ENCODE measurements around the gene PDE6A. TPM values are rescaled to one million over a fixed set of nuclear protein-coding genes. Genes with fewer than 3 reads are reported as not detected.

PDE6A gene
- total and polyA plus RNA-seq, 7 experiments from 2014 or later = 0.11 TPM; not detected in 6

DNA sequence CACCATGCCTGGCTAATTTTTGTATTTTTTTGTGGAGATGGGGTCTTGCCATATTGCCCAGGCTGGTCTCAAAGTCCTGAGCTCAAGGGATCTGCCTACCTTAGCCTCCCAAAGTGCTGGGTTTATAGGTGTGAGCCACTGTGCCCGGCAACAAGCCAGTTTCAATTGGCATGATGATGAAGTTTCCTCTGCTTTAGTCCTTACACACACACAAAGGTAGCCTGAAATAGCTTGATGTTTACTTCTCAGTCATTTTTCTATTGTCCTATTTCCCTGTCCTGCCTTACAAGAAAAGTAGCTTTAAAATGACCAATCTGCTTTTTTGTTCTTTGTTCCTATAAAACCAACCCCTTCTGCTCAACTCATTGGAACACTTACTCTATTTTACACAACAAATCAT is 33.6 kb downstream of the PDE6A start:
- Histone ChIP-seq H3K27me3 (ENCODE audit: control insufficient read depth in 2 of 2, insufficient read depth in 2 of 2, low read length in 2 of 2) (peaks cover 0 to 3% of the 10 kb centered on the region in 2 donors), H3K4me1 (ENCODE audit: control insufficient read depth in 2 of 2, insufficient read depth in 2 of 2, low read length in 2 of 2) (no peaks in the 10 kb centered on the region), H3K36me3 (ENCODE audit: control insufficient read depth in 2 of 3, insufficient read depth in 3 of 3, low read length in 3 of 3) (no peaks in the 10 kb centered on the region), H3K4me3 (ENCODE audit: low read length) (no peak overlapping the region), H3K27ac (ENCODE audit: low read depth, low read length) (no peak overlapping the region), H3K9me3 (ENCODE audit: control insufficient read depth in 2 of 3, low read length in 3 of 3) (no peaks in the 10 kb centered on the region)
- Mint-ChIP-seq H3K27ac (no peak overlapping the region), H3K4me3 (no peak overlapping the region), H3K4me1 (no peaks in the 10 kb centered on the region), H3K27me3 (peaks cover 0 to 31% (median 11%) of the 10 kb centered on the region in 5 donors), H3K36me3 (no peaks in the 10 kb centered on the region), H3K9me3 (no peaks in the 10 kb centered on the region)
- intact Hi-C loops (cut with micrococcal nuclease) = no loop called here
- DNase-seq (no peak), ATAC-seq (no peak)
- CTCF ChIA-PET = no interaction called here
- POLR2A ChIA-PET = no interaction called here

DNA sequence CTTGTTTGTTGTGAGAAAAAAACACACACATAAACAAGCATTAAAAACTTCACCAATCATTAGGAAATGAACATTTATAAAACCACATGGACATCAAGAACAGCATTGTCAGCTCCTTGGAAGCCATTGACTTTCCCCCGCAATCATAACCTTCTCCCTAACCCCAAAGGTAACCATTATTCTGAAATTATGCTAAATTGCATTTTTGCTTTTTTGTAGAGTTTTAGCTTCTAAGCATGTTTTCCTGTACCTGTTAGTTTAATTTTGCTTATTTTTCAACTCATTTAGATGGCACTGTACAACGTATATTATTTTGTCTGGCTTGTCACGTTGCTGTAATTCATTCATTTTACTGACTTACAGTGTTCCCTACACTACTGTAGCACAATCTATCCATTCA is 36.8 kb downstream of the PDE6A start:
- H3K27ac ChIP-seq (ENCODE audit: low read depth, low read length) = no peak overlapping the region
- no peaks in the 10 kb centered on the region for H3K36me3 ChIP-seq (ENCODE audit: control insufficient read depth in 2 of 3, insufficient read depth in 3 of 3, low read length in 3 of 3)
- CTCF ChIA-PET = no interaction called here
- Mint-ChIP-seq H3K4me1 (peaks cover 0 to 5% (median 0%) of the 10 kb centered on the region in 7 donors), H3K4me3 (no peak overlapping the region), H3K9me3 (no peaks in the 10 kb centered on the region), H3K36me3 (no peaks in the 10 kb centered on the region), H3K27ac (no peak overlapping the region), H3K27me3 (peaks cover 0 to 40% (median 16%) of the 10 kb centered on the region in 5 donors)
- H3K9me3 ChIP-seq (ENCODE audit: control insufficient read depth in 2 of 3, low read length in 3 of 3) = no peaks in the 10 kb centered on the region
- intact Hi-C loops (cut with micrococcal nuclease) = no loop called here
- no peak overlapping the region for H3K4me3 ChIP-seq (ENCODE audit: low read length)
- peaks cover 0 to 3% of the 10 kb centered on the region in 2 donors for H3K27me3 ChIP-seq (ENCODE audit: control insufficient read depth in 2 of 2, insufficient read depth in 2 of 2, low read length in 2 of 2)
- no peaks in the 10 kb centered on the region for H3K4me1 ChIP-seq (ENCODE audit: control insufficient read depth in 2 of 2, insufficient read depth in 2 of 2, low read length in 2 of 2)
- ATAC-seq = no peak
- POLR2A ChIA-PET = no interaction called here
- no peak for DNase-seq

DNA sequence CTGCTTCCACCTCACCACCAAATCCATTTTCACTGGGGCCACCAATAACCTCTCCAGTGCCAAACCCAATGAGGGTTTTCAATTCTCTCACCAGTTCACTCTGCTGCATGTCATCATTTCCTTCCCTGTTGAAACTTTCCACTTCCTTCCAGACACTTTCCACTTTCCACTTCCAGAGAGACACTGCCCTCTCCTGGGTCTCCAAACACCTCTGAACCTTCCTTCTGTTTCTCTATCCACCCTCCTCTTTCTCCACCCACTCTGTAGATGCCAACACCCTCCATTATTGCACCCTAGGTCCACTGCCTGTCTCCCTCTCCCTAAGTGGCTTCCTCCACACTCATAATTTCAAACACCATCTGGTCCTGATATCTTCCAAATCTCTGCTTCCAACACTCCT is 39.6 kb downstream of the PDE6A start:
- CTCF ChIA-PET = no interaction called here

DNA sequence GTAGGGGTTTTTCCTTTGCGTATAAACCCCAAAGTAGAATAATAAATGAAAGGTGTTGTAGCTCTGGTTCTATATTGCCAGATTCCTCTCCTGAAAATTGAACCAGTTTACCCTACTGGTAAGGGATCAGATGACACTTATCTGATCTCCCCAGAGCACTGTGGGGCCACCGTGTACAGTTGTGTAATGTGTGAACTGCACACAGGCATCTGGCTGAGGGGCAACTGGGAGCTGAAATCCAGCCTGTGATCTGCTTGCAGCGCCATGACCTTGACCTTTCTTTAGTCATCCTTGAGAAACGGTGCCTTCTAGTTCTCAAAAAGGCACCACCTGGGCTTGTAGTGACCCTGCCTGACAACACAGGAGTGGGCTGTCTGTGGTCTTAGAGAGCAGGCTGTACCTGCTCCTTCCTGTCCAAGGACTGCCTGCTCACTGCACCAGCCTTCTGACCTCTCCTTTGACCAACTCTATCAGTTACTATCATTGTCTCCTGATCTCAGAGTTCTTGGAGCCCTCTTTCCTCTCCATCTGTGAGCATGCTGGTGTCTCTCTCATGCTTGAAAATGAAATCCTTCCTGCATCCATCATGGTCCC is 40.2 kb downstream of the PDE6A start:
- ChIA-PET CTCF (no interaction called here), POLR2A (no interaction called here)
- ATAC-seq = no peak
- Histone ChIP-seq H3K9me3 (ENCODE audit: control insufficient read depth in 2 of 3, low read length in 3 of 3) (no peaks in the 10 kb centered on the region), H3K4me3 (ENCODE audit: low read length) (no peak overlapping the region), H3K27ac (ENCODE audit: low read depth, low read length) (no peak overlapping the region), H3K36me3 (ENCODE audit: control insufficient read depth in 2 of 3, insufficient read depth in 3 of 3, low read length in 3 of 3) (no peaks in the 10 kb centered on the region), H3K4me1 (ENCODE audit: control insufficient read depth in 2 of 2, insufficient read depth in 2 of 2, low read length in 2 of 2) (no peaks in the 10 kb centered on the region), H3K27me3 (ENCODE audit: control insufficient read depth in 2 of 2, insufficient read depth in 2 of 2, low read length in 2 of 2) (no peaks in the 10 kb centered on the region)
- Mint-ChIP-seq H3K4me3 (no peak overlapping the region), H3K27me3 (peaks cover 0 to 23% (median 13%) of the 10 kb centered on the region in 5 donors), H3K36me3 (no peaks in the 10 kb centered on the region), H3K9me3 (no peaks in the 10 kb centered on the region), H3K27ac (no peak overlapping the region), H3K4me1 (peaks cover 0 to 5% (median 0%) of the 10 kb centered on the region in 7 donors)
- intact Hi-C loops (cut with micrococcal nuclease) = no loop called here
- DNase-seq = no peak

More for the DNA sequence above, 39.6 kb downstream of the PDE6A start:
- H3K36me3 ChIP-seq (ENCODE audit: control insufficient read depth in 2 of 3, insufficient read depth in 3 of 3, low read length in 3 of 3) = no peaks in the 10 kb centered on the region
- no peak overlapping the region for H3K4me3 Mint-ChIP-seq
- no peaks in the 10 kb centered on the region for H3K27me3 ChIP-seq (ENCODE audit: control insufficient read depth in 2 of 2, insufficient read depth in 2 of 2, low read length in 2 of 2)
- peaks cover 0 to 25% (median 14%) of the 10 kb centered on the region in 5 donors for H3K27me3 Mint-ChIP-seq
- H3K9me3 ChIP-seq (ENCODE audit: control insufficient read depth in 2 of 3, low read length in 3 of 3) = no peaks in the 10 kb centered on the region
- H3K4me1 ChIP-seq (ENCODE audit: control insufficient read depth in 2 of 2, insufficient read depth in 2 of 2, low read length in 2 of 2) = no peaks in the 10 kb centered on the region
- DNase-seq = no peak
- POLR2A ChIA-PET = no interaction called here
- no peak overlapping the region for H3K27ac ChIP-seq (ENCODE audit: low read depth, low read length)
- no peak overlapping the region for H3K4me3 ChIP-seq (ENCODE audit: low read length)
- no peak overlapping the region for H3K27ac Mint-ChIP-seq
- no peaks in the 10 kb centered on the region for H3K9me3 Mint-ChIP-seq
- intact Hi-C loops (cut with micrococcal nuclease) = no loop called here
- peaks cover 0 to 5% (median 0%) of the 10 kb centered on the region in 7 donors for H3K4me1 Mint-ChIP-seq
- ATAC-seq = no peak
- H3K36me3 Mint-ChIP-seq = no peaks in the 10 kb centered on the region

DNA sequence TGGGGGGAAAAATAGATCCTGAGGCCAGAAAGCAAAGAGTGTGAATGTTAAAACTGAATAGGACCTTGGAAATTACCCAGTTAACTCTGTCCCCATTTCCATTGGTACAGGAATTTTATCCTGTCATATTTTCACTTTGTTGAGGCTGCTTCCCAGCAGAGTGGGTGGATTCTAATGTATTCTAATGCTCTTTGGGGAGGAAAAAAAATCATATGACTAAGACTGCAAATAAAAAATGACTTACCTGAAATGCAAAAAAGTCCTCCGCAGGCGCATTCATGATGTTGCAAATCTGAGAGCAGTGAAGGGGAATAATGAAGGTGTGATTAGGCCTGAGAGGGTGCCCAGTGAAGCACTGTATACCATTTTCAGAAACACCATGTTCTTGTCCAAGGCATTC is 41.2 kb downstream of the PDE6A start:
- Mint-ChIP-seq H3K27me3 (peaks cover 0 to 18% (median 13%) of the 10 kb centered on the region in 5 donors), H3K4me3 (no peak overlapping the region), H3K36me3 (no peaks in the 10 kb centered on the region), H3K4me1 (peaks cover 0 to 5% (median 0%) of the 10 kb centered on the region in 7 donors), H3K9me3 (no peaks in the 10 kb centered on the region), H3K27ac (no peak overlapping the region)
- Histone ChIP-seq H3K36me3 (ENCODE audit: control insufficient read depth in 2 of 3, insufficient read depth in 3 of 3, low read length in 3 of 3) (no peaks in the 10 kb centered on the region), H3K27ac (ENCODE audit: low read depth, low read length) (no peak overlapping the region), H3K4me1 (ENCODE audit: control insufficient read depth in 2 of 2, insufficient read depth in 2 of 2, low read length in 2 of 2) (no peaks in the 10 kb centered on the region), H3K9me3 (ENCODE audit: control insufficient read depth in 2 of 3, low read length in 3 of 3) (no peaks in the 10 kb centered on the region), H3K27me3 (ENCODE audit: control insufficient read depth in 2 of 2, insufficient read depth in 2 of 2, low read length in 2 of 2) (no peaks in the 10 kb centered on the region), H3K4me3 (ENCODE audit: low read length) (no peak overlapping the region)
- ATAC-seq (no peak), DNase-seq (no peak)
- intact Hi-C loops (cut with micrococcal nuclease) = no loop called here
- POLR2A ChIA-PET = no interaction called here
- CTCF ChIA-PET = interaction anchor here (0.7 kb wide), 1 partner anchor 166 kb away, joined by 3 read pairs; no protein-coding TSS in a partner anchor

DNA sequence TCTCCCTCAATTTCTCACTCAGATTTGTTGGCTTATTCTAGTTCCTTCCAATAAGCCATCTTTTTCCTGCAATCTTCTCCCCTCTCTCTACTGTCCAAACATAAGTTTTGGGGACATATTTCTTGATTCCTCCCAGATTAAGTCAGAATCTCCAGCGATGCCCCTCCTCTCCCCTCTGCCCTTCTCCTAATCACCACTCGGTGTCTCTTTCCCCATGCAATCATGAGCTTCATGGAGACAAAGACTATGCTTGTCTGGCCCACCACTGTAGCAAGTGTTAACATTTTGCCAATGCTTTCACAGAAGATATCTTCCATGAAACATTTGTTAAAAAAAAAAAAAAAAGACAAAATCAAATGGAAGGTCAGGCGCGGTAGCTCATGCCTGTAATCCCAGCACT is 42.4 kb downstream of the PDE6A start:
- intact Hi-C loops (cut with micrococcal nuclease) = no loop called here
- ChIA-PET CTCF (no interaction called here), POLR2A (no interaction called here)
- Mint-ChIP-seq H3K27ac (no peak overlapping the region), H3K9me3 (no peaks in the 10 kb centered on the region), H3K4me1 (peaks cover 0 to 5% (median 0%) of the 10 kb centered on the region in 7 donors), H3K27me3 (peaks cover 0 to 17% (median 10%) of the 10 kb centered on the region in 5 donors), H3K4me3 (no peak overlapping the region), H3K36me3 (no peaks in the 10 kb centered on the region)
- Histone ChIP-seq H3K27me3 (ENCODE audit: control insufficient read depth in 2 of 2, insufficient read depth in 2 of 2, low read length in 2 of 2) (no peaks in the 10 kb centered on the region), H3K9me3 (ENCODE audit: control insufficient read depth in 2 of 3, low read length in 3 of 3) (no peaks in the 10 kb centered on the region), H3K4me3 (ENCODE audit: low read length) (no peak overlapping the region), H3K27ac (ENCODE audit: low read depth, low read length) (no peak overlapping the region), H3K4me1 (ENCODE audit: control insufficient read depth in 2 of 2, insufficient read depth in 2 of 2, low read length in 2 of 2) (no peaks in the 10 kb centered on the region), H3K36me3 (ENCODE audit: control insufficient read depth in 2 of 3, insufficient read depth in 3 of 3, low read length in 3 of 3) (no peaks in the 10 kb centered on the region)
- DNase-seq (no peak), ATAC-seq (no peak)

DNA sequence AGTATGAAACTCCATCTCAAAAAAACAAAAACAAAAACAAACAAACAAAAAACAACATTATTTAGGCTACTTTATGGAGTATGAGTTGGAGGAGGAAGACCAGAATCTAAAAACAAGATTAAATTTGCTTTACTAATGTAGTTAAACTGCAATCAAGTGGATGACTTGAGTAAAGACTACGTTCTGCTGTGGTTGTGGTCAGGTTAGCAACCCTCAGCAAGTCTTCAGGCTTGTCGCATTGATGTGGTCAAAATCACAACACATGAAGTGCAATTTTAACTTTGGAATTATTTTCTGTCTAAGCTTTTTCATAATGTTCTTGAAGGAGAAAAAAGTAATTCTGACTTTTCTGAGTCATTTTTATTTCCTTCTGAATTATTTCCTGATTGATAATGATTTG is 43.1 kb downstream of the PDE6A start:
- Histone ChIP-seq H3K36me3 (ENCODE audit: control insufficient read depth in 2 of 3, insufficient read depth in 3 of 3, low read length in 3 of 3) (no peaks in the 10 kb centered on the region), H3K9me3 (ENCODE audit: control insufficient read depth in 2 of 3, low read length in 3 of 3) (no peaks in the 10 kb centered on the region), H3K4me1 (ENCODE audit: control insufficient read depth in 2 of 2, insufficient read depth in 2 of 2, low read length in 2 of 2) (no peaks in the 10 kb centered on the region), H3K4me3 (ENCODE audit: low read length) (no peak overlapping the region), H3K27ac (ENCODE audit: low read depth, low read length) (no peak overlapping the region), H3K27me3 (ENCODE audit: control insufficient read depth in 2 of 2, insufficient read depth in 2 of 2, low read length in 2 of 2) (no peaks in the 10 kb centered on the region)
- no peak for ATAC-seq
- ChIA-PET POLR2A (no interaction called here), CTCF (interaction anchor here (0.6 kb wide), 1 partner anchor 29 kb away, joined by 6 read pairs; no protein-coding TSS in a partner anchor)
- H3K36me3 Mint-ChIP-seq = no peaks in the 10 kb centered on the region
- H3K4me3 Mint-ChIP-seq = no peak overlapping the region
- H3K27ac Mint-ChIP-seq = no peak overlapping the region
- peaks cover 5 to 17% (median 13%) of the 10 kb centered on the region in 5 donors for H3K27me3 Mint-ChIP-seq
- no peaks in the 10 kb centered on the region for H3K9me3 Mint-ChIP-seq
- intact Hi-C loops (cut with micrococcal nuclease) = no loop called here
- peaks cover 0 to 5% (median 0%) of the 10 kb centered on the region in 7 donors for H3K4me1 Mint-ChIP-seq
- DNase-seq = peak in 1 of 9 donors; percentile 1
